Measurements from ENCODE around the gene MRPL55.

DNA sequence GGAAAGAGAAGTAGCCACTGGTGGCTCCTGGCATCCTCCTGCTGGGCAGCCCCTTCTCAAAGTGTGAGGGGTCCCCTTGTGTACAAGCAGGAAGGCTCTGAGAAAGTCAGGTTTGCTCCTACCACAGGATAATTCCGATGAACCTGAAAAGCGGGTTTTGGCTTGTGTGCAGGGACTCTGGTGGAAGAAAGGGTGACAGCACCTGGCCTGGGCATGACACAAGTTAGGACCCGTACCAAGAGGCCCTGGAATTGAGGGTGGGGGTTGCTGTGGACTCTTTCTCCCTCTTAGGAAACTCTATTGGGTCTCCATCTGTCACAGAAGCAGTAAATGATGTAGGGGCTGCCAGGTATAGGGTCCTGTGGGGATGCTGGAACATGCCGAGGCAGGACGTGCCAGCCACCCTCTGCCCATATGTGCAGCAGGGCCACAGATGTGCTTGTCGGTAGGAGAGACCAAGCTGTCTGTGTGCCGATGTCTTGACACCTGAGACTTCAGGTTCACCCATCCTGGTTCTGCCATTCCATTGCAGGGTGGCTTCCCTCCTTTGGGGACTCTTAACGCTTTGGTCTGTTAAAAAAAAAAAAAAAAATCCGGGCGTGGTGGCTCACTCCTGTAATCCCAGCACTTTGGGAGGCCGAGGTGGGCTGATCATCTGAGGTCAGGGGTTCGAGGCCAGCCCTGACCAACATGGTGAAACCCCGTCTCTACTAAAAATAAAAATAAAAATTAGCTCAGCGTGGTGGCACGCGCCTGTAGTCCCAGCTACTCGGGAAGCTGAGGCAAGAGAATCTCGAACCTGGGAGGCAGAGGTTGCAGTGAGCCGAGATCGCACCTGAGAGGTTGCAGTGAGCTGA is 15.8 kb downstream of the MRPL55 start:
- TF ChIP-seq, protein P1, sequence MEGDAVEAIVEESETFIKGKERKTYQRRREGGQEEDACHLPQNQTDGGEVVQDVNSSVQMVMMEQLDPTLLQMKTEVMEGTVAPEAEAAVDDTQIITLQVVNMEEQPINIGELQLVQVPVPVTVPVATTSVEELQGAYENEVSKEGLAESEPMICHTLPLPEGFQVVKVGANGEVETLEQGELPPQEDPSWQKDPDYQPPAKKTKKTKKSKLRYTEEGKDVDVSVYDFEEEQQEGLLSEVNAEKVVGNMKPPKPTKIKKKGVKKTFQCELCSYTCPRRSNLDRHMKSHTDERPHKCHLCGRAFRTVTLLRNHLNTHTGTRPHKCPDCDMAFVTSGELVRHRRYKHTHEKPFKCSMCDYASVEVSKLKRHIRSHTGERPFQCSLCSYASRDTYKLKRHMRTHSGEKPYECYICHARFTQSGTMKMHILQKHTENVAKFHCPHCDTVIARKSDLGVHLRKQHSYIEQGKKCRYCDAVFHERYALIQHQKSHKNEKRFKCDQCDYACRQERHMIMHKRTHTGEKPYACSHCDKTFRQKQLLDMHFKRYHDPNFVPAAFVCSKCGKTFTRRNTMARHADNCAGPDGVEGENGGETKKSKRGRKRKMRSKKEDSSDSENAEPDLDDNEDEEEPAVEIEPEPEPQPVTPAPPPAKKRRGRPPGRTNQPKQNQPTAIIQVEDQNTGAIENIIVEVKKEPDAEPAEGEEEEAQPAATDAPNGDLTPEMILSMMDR (IDR thresholded peaks at IDR 0.05): no peak
- no peak for TF ChIP-seq POLR2A (IDR thresholded peaks at IDR 0.05)

All from thyroid gland (tissue), 4 donors.